Vagina (tissue), 2 donors: ENCODE results near the gene ST6GALNAC6.

Source experiments
- POLR2A ChIP-seq, 2 donors: fragments of 450-650 bp; IDR thresholded peaks; one replicate each; pipeline ENCODE4 v1.6.1; 2017; ENCODE audit warnings: antibody characterized with exemption in 2 of 2, mild to moderate bottlenecking in 2 of 2, moderate library complexity in 2 of 2
- POLR2AphosphoS5 ChIP-seq, 2 donors: sonication (generic); formaldehyde crosslinking; IDR thresholded peaks; one replicate each; pipeline ENCODE4 v1.9.0; 2017; ENCODE audit warnings: antibody characterized with exemption in 2 of 2, mild to moderate bottlenecking in 2 of 2, low read depth in 1 of 2; ENCODE audit not compliant: insufficient read depth in 1 of 2
- TF ChIP-seq, protein P1 (sequence below), 3 experiments: fragments of 450-650 bp in 2 of 3; fragments of 200-600 bp in 1 of 3; sonication (generic) in 1 of 3; IDR thresholded peaks; one replicate each; pipeline ENCODE4 v1.5.1; 2017 to 2019; ENCODE audit warnings: antibody characterized with exemption in 3 of 3, mild to moderate bottlenecking in 2 of 3, moderate library complexity in 2 of 3

DNA sequence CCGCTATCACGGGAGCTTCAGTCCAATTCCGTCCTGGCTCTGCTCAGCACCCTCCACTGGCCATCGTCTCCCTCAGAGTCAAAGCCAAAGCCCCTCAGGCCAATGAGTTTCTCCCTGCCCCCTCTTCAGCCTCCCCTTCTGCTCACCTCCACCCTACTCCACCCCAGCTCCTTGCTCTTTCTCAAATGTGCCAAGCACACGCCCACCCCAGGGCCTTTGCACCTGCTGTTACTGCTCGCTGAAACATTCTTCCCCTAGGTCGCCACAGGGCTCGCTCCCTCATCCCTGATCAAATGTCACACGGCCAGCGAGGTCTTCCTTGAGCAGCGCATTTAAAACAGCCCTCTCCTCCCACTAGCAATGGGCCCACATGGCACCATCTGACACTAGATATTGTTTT lies 38.6 kb downstream of the ST6GALNAC6 start:
- TF ChIP-seq, protein P1, sequence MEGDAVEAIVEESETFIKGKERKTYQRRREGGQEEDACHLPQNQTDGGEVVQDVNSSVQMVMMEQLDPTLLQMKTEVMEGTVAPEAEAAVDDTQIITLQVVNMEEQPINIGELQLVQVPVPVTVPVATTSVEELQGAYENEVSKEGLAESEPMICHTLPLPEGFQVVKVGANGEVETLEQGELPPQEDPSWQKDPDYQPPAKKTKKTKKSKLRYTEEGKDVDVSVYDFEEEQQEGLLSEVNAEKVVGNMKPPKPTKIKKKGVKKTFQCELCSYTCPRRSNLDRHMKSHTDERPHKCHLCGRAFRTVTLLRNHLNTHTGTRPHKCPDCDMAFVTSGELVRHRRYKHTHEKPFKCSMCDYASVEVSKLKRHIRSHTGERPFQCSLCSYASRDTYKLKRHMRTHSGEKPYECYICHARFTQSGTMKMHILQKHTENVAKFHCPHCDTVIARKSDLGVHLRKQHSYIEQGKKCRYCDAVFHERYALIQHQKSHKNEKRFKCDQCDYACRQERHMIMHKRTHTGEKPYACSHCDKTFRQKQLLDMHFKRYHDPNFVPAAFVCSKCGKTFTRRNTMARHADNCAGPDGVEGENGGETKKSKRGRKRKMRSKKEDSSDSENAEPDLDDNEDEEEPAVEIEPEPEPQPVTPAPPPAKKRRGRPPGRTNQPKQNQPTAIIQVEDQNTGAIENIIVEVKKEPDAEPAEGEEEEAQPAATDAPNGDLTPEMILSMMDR (IDR thresholded peaks at IDR 0.05), result no peak
- no peak for TF ChIP-seq POLR2AphosphoS5 (IDR thresholded peaks at IDR 0.05; ENCODE audit: insufficient read depth in 1 of 2, low read depth in 1 of 2)
- TF ChIP-seq POLR2A (IDR thresholded peaks at IDR 0.05), result no peak
